22Rv1 (cell line): ENCODE data around the gene TMEM9.
A peak's percentile ranks its signal among the peaks of the same experiment; 100 is the strongest.

Experiments used
- CTCF ChIP-seq: fragments of 450-650 bp; IDR thresholded peaks from 2 replicates; pipeline ENCODE4 v1.5.1; 2017; ENCODE audit warnings: mild to moderate bottlenecking
- ZFX ChIP-seq: fragments of 450-650 bp; IDR thresholded peaks from 2 replicates; pipeline ENCODE4 v1.6.1; 2017; ENCODE audit warnings: antibody characterized with exemption, borderline replicate concordance

GRCh38 chr1:201185123-201185453, 30.8 kb upstream of the TMEM9 start:
- TF ChIP-seq ZFX (no peak), CTCF (peak; percentile 64)
